Left renal cortex interstitium (tissue), 4 donors: Measurements from ENCODE around the gene SLC16A12. TPM values are rescaled to one million over a fixed set of nuclear protein-coding genes. Genes with fewer than 3 reads are reported as not detected.

Experiments
- DNase-seq, 4 donors: peaks; one replicate each; pipeline ENCODE4 v3.0.0-alpha.2; 2013; ENCODE audit warnings: low read depth in 4 of 4, low spot score in 2 of 4, missing footprints in 1 of 4
- polyA plus RNA-seq, 4 donors: library from polyadenylated mRNA; unstranded; fragments of 120-200 nt; gene quantifications; one replicate each; pipeline ENCODE4 v1.2.1, GENCODE V29; 2013; ENCODE audit not compliant: insufficient read length in 4 of 4

Gene SLC16A12
- polyA plus RNA-seq: 10 to 100 TPM; 27.3 to 35.1 (median 29.6) TPM

GRCh38 chr10:89535171-89536012 lies at the start of gene SLC16A12:
TSS of gene SLC16A12 (minus strand) at chr10:89535594. CDS start at chr10:89462578, 73,016 bp downstream.
- no peak for DNase-seq

GRCh38 chr10:89582022-89582421 lies 46.6 kb upstream of the SLC16A12 start:
- DNase-seq: no peak

- DNase-seq: no peak
Measured at GRCh38 chr10:89580243-89580642, 44.8 kb upstream of the SLC16A12 start.

GRCh38 chr10:89576696-89577095 lies 41.3 kb upstream of the SLC16A12 start:
- DNase-seq: no peak

DNA sequence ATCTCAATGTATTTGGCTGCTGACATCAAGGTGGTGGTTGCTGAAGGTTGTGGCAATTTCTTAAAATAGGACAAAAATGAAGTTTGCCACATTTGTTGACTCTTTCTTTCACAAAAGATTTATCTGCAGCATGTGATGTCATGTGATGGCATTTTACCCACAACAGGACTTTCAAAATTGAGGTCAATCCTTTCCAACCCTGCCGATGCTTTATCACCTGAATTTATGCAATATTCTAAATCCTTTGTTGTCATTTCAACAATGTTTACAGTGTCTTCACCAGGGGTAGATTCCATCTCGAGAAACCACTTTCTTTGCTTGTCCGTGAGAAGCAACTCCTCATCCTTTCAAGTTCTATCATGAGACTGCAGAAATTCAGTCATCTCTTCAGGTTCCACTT lies 40.6 kb upstream of the SLC16A12 start:
- DNase-seq: no peak

GRCh38 chr10:89575031-89575430 lies 39.6 kb upstream of the SLC16A12 start:
- DNase-seq: no peak

DNA sequence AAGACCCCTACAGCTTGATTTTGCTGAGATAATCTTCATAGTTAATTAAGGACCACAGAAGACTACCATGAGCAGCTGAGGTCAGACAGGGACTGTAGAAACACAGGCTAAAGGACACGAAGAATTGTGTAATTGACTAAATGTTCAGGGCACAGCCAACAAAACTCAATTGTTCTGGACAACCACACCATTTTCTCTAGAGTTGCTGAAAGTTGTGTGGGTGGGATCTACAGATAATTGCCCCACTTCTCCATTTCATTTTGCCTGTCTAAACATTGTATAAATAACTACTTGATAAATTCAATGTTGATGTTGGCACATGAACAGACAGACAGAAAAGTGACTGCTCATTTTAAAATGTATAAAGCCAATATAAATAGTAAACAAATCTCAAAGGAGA lies 39.0 kb upstream of the SLC16A12 start:
- DNase-seq: no peak

GRCh38 chr10:89567576-89568245 lies 32.3 kb upstream of the SLC16A12 start:
- no peak for DNase-seq

GRCh38 chr10:89566992-89567391 lies 31.6 kb upstream of the SLC16A12 start:
- no peak for DNase-seq

DNA sequence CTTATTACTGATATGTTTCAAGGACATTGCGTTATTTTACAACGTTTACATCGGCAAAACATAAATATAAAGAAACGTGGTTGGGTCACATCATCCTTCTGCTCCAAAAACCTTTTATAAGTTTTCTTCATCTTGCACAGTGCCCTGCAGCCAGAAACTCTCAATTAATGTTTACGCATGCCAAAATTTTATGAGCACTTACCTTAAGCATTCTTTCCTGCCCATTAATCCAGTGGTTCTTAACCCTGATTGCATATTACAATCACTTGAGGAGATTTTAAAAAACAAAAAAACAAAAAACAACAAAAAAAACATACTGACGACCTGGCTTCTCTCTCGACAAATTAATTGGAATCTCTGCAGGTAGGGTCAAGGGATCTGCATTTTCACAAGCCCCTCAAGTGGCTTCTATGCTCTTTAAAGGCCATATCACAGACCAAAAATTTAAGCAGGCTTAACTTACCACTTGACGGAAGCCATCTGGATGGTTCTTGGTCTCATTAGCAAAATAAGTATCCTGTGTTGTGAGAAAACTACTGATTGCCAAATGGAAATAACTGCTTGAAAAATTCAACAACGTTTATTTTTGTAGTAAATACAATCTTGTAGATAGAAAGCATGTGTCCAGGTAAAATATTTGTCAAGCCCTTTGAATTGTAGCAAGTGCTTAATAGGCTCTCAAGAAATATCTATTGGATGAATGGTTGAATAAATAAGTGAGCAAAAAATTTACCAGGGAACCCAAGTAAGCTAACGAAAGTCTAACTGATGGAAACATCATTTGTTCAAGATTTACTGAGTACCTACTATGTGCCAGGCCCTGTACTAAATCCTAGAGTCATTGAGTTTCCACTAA lies 30.9 kb upstream of the SLC16A12 start:
- DNase-seq: no peak

DNA sequence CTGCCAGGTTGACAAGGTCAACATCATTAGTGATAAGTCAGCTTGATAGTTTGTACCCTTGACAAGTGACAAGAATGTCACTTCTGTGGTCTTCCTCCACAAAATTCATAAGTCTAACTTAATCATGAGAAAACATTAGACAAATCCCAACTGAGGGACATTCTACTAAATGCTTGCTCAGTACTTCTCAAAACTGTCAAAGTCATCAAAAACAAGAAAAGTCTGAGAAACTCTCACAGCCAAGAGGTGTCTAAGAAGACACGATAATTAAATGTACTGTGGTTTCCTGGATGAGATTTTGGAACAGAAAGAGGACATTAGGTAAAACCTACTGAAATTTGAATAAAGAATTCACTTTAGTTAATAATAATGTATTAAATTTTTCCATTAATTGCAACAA lies 29.8 kb upstream of the SLC16A12 start:
- no peak for DNase-seq

GRCh38 chr10:89563861-89564478 lies 28.6 kb upstream of the SLC16A12 start:
- DNase-seq: peak in 1 of 4 donors; percentile 37

DNA sequence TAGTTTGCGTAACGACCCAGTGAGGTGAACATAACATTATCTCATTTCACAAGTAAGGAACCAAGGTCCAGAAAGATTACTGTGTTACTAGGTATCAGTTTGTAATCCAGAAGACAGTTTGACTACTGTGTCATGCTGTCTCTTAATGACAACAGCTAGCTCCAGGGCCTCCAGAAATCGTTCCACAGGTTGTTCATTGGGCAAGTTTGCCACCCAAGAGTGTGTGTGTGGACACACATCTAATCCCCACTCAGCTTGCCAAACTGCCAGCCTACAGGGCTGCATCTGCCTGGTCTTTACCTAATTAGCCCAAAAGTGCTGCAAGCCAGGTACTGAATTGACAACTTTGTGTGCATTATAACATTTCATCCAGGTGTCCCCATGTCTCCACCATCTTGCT lies 27.9 kb upstream of the SLC16A12 start:
- DNase-seq: no peak

GRCh38 chr10:89556600-89556999 lies 21.2 kb upstream of the SLC16A12 start:
- DNase-seq: no peak

- DNase-seq: no peak
Measured at GRCh38 chr10:89555688-89556445, 20.5 kb upstream of the SLC16A12 start.

GRCh38 chr10:89554433-89554832 lies 19.0 kb upstream of the SLC16A12 start:
- no peak for DNase-seq

- no peak for DNase-seq
Measured at GRCh38 chr10:89553064-89553734, 17.8 kb upstream of the SLC16A12 start.

DNA sequence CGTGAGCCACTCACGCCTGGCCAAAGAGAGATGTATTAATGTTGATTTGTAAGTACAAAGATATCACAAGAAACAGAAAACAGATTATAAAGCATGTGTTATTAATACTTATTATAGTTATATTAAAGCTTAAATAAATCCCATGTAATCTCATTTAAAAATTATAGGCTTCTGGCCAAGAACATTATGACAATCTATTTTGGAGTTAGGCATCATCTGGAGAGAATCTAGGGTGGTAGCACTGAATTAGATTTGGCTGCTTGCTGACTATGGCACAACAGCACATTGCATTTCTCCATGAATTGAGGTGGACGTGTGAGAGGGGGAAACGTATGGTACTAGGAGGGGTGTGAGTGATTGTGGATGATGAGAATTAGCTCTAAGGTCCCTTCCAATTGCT lies 16.8 kb upstream of the SLC16A12 start:
- no peak for DNase-seq

DNA sequence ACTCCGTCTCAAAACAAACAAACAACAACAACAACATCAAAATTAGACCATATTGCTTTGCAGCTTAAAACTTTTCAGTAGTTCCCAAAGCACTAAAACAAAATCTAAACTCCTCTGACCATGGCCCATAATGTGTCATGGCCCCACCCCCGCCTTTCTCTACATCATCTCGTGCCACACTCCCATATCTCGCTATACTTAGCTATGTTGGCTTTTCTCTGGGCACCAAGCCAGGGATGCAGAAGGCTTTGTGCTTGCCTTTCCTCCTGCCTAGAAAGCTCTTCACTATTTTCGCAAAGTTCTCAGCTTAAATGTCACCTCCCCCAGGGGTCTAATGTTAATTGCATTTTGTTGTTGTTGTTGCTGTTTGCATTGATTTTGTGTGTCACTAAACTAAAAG lies 15.1 kb upstream of the SLC16A12 start:
- DNase-seq: no peak
